ENCODE results near the gene RIC8B.

DNA sequence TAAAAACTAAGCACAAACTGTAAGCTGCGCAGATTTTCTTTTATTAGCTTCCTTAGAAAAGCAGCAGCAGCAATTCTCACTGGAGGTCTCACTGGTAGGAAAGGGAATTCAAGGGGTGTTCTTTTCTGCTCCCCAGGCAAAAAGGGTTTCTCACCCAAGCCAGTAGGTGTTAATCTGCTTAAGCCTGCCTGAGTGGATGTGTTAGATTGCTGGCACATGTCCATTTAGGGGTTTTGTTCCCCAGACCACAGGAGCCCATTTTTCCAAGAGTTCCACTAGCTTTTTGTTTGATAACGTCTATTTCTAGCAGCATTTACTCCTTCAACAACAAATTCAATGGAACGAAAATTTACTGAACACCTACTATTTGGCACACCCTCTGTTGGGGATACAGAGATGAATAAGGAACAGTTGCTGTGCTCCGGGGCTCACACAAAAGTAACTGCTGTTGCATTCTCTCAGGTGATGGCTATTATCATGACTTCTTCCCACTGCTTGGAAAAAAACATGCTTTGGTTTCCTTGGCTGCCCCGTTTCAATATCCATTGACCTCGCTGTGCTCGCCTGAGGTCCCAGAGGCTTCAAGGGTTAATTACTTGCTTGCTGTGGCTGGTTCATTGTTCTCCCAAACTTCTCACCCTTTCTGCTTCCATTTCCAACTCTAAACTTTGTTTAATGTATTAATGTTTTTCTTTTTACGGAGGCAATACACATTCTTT, 31.1 kb upstream of the RIC8B start:
- TF ChIP-seq, protein P1, sequence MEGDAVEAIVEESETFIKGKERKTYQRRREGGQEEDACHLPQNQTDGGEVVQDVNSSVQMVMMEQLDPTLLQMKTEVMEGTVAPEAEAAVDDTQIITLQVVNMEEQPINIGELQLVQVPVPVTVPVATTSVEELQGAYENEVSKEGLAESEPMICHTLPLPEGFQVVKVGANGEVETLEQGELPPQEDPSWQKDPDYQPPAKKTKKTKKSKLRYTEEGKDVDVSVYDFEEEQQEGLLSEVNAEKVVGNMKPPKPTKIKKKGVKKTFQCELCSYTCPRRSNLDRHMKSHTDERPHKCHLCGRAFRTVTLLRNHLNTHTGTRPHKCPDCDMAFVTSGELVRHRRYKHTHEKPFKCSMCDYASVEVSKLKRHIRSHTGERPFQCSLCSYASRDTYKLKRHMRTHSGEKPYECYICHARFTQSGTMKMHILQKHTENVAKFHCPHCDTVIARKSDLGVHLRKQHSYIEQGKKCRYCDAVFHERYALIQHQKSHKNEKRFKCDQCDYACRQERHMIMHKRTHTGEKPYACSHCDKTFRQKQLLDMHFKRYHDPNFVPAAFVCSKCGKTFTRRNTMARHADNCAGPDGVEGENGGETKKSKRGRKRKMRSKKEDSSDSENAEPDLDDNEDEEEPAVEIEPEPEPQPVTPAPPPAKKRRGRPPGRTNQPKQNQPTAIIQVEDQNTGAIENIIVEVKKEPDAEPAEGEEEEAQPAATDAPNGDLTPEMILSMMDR (conservative IDR thresholded peaks at IDR 0.05): no peak
- no peak for TF ChIP-seq EZH2 (IDR thresholded peaks at IDR 0.05; ENCODE audit: low read depth)
